Skeletal muscle satellite cell (primary cell): ENCODE results near the gene ZBTB49.

Experiments
- H3K27me3 ChIP-seq: 2 replicates; pipeline ENCODE4 v1.7.0; 2013; ENCODE audit warnings: low read length; ENCODE audit not compliant: control insufficient read depth, insufficient read depth
- H3K36me3 ChIP-seq: 2 replicates; pipeline ENCODE4 v1.7.0; 2013; ENCODE audit warnings: mild to moderate bottlenecking, control low read depth, low read length; ENCODE audit not compliant: insufficient read depth
- H3K4me1 ChIP-seq: 2 replicates; pipeline ENCODE4 v1.7.0; 2013; ENCODE audit warnings: low read length; ENCODE audit not compliant: control insufficient read depth, insufficient read depth
- H3K4me2 ChIP-seq: 2 replicates; pipeline ENCODE4 v1.7.0; 2013; ENCODE audit warnings: mild to moderate bottlenecking, low read length
- H3K4me3 ChIP-seq: 2 replicates; pipeline ENCODE4 v1.7.0; 2013; ENCODE audit warnings: low read length
- H3K9ac ChIP-seq: 2 replicates; pipeline ENCODE4 v1.7.0; 2013; ENCODE audit warnings: mild to moderate bottlenecking, low read depth, low read length, moderate library complexity
- H3K9me3 ChIP-seq: replicated peaks from 2 replicates; pipeline ENCODE4 v1.7.0; 2013; ENCODE audit warnings: mild to moderate bottlenecking, control low read depth, low read length

ZBTB49 gene

DNA sequence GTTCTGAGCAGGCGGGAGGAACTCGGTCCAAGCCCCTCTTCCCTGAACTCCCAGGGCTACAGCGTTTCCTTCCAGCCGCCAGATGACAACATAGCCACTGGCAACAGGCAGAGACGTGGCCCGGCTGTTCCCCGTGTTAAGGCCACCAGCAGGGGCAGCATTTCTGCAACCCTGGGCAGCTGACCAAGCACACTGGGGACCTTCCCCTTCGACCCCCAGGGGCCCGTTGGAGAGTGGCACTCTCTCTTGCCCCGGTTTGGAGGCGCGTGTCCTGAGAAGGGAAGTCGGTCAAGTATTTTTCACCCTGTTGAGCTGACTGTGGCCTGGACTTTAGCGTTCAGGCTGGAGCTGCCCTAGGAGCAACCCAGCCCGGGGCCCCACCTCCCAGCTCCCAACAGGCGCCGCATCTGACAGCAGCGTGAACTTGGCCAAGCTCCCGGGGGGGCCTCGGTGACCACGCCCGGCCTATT lies 37.6 kb downstream of the ZBTB49 start:
- no peak overlapping the region for H3K9ac ChIP-seq

GRCh38 chr4:4328206-4328605 lies 38.2 kb downstream of the ZBTB49 start:
- no peak overlapping the region for H3K4me2 ChIP-seq
- no peaks in the 10 kb centered on the region for H3K9me3 ChIP-seq
- H3K36me3 ChIP-seq: no peaks in the 10 kb centered on the region
- peaks cover 4% of the 10 kb centered on the region for H3K27me3 ChIP-seq
- no peak overlapping the region for H3K4me3 ChIP-seq
- no peaks in the 10 kb centered on the region for H3K4me1 ChIP-seq
- H3K9ac ChIP-seq: no peak overlapping the region

More for the DNA sequence above, 37.6 kb downstream of the ZBTB49 start:
- Histone ChIP-seq H3K36me3 (no peaks in the 10 kb centered on the region), H3K4me2 (peak overlapping the region; percentile 38), H3K4me1 (no peaks in the 10 kb centered on the region), H3K4me3 (no peak overlapping the region), H3K9me3 (no peaks in the 10 kb centered on the region), H3K27me3 (peaks cover 4% of the 10 kb centered on the region)

DNA sequence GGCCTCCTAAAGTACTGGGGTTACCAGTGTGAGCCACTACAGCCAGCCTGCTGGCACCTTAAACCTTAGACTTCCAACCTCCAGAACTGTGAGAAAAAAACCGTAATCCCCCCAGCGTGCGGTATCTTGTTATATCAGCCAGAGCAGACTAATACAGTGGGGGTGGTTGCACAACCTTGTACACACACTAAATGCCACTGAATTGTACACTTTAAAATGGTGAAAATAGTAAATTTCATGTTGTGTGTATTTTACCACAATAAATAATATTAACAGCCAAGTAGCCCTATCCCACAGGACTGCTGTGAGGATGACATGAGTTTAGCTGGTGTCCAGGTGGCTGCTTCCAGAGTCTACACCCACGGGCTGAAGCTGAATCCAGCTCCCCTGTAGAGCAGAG lies 38.8 kb downstream of the ZBTB49 start:
- no peaks in the 10 kb centered on the region for H3K9me3 ChIP-seq
- H3K27me3 ChIP-seq: peaks cover 4% of the 10 kb centered on the region
- no peaks in the 10 kb centered on the region for H3K36me3 ChIP-seq
- H3K4me3 ChIP-seq: no peak overlapping the region
- no peak overlapping the region for H3K4me2 ChIP-seq
- no peak overlapping the region for H3K9ac ChIP-seq
- no peaks in the 10 kb centered on the region for H3K4me1 ChIP-seq

DNA sequence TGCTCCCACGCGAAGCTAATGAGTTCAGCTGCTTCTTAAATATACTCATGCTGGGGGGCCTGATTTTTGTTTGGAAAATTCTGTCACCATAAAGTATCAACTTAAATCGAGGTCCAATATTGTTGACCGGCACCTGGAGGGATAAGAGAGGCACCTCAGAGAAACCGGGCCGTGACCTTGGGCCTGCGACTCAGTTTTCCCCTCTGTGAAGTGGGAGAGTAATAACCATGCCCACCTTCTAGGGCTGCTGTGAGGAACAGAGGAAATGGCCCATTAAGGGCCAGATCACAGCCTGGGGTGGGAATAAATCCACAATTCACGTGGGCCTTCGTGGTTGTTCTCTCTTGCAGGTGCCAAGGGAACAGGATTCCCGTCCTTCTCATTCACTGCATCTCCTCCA lies 39.4 kb downstream of the ZBTB49 start:
- Histone ChIP-seq H3K9me3 (no peaks in the 10 kb centered on the region), H3K36me3 (no peaks in the 10 kb centered on the region), H3K4me1 (no peaks in the 10 kb centered on the region), H3K9ac (no peak overlapping the region), H3K4me3 (no peak overlapping the region), H3K27me3 (peaks cover 7% of the 10 kb centered on the region), H3K4me2 (no peak overlapping the region)

- Histone ChIP-seq H3K4me3 (no peak overlapping the region), H3K4me1 (no peaks in the 10 kb centered on the region), H3K36me3 (no peaks in the 10 kb centered on the region), H3K9ac (no peak overlapping the region), H3K9me3 (no peaks in the 10 kb centered on the region), H3K27me3 (peaks cover 7% of the 10 kb centered on the region), H3K4me2 (no peak overlapping the region)
Measured at GRCh38 chr4:4330794-4331193, 40.7 kb downstream of the ZBTB49 start.

GRCh38 chr4:4332529-4332928 lies 42.5 kb downstream of the ZBTB49 start:
- Histone ChIP-seq H3K4me3 (no peak overlapping the region), H3K27me3 (peaks cover 10% of the 10 kb centered on the region), H3K4me2 (no peak overlapping the region), H3K9me3 (no peaks in the 10 kb centered on the region), H3K4me1 (no peaks in the 10 kb centered on the region), H3K9ac (no peak overlapping the region), H3K36me3 (no peaks in the 10 kb centered on the region)

GRCh38 chr4:4333265-4333706 lies 43.2 kb downstream of the ZBTB49 start:
- H3K9me3 ChIP-seq: no peaks in the 10 kb centered on the region
- H3K4me2 ChIP-seq: peak overlapping the region; percentile 75
- peaks cover 18% of the 10 kb centered on the region for H3K27me3 ChIP-seq
- no peaks in the 10 kb centered on the region for H3K4me1 ChIP-seq
- no peak overlapping the region for H3K9ac ChIP-seq
- peak overlapping the region; percentile 50 for H3K4me3 ChIP-seq
- H3K36me3 ChIP-seq: no peaks in the 10 kb centered on the region

DNA sequence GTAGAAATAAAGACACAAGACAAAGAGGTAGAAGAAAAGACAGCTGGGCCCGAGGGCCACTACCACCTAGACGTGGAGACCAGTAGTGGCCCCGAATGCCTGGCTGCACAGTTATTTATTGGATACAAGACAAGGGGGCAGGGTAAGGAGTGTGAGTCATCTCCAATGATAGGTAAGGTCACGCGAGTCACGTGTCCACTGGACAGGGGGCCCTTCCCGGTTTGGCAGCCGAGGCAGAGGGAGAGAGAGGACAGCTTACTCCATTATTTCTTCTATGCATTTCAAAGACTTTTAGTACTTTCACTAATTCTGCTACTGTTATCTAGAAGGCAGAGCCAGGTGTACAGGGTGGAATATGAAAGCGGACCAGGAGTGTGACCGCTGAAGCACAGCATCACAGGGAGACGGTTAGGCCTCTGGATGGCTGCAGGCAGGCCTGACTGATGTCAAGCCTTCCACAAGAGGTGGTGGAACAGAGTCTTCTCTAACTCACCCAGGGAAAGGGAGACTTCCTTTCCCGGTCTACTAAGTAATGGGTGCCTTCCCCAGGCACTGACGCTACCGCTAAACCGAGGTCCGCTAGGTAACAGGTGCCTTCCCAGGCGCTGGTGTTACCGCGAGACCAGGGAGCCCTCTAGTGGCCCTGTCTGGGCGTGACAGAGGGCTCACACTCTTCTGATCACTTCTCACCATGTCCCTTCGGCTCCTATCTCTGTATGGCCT lies 44.9 kb downstream of the ZBTB49 start:
- Histone ChIP-seq H3K4me1 (no peaks in the 10 kb centered on the region), H3K4me2 (no peak overlapping the region), H3K27me3 (peaks cover 34% of the 10 kb centered on the region), H3K36me3 (no peaks in the 10 kb centered on the region), H3K9me3 (no peaks in the 10 kb centered on the region), H3K4me3 (no peak overlapping the region), H3K9ac (no peak overlapping the region)

- no peak overlapping the region for H3K4me2 ChIP-seq
- no peaks in the 10 kb centered on the region for H3K36me3 ChIP-seq
Measured at GRCh38 chr4:4338210-4339001, 48.4 kb downstream of the ZBTB49 start.

GRCh38 chr4:4339504-4340085 lies 49.5 kb downstream of the ZBTB49 start:
- Histone ChIP-seq H3K36me3 (no peaks in the 10 kb centered on the region), H3K4me3 (no peak overlapping the region), H3K9ac (no peak overlapping the region), H3K9me3 (no peaks in the 10 kb centered on the region), H3K4me1 (no peaks in the 10 kb centered on the region), H3K4me2 (no peak overlapping the region), H3K27me3 (peaks cover 46% of the 10 kb centered on the region)

More at GRCh38 chr4:4338210-4339001, 48.4 kb downstream of the ZBTB49 start:
- peaks cover 50% of the 10 kb centered on the region for H3K27me3 ChIP-seq
- H3K4me1 ChIP-seq: no peaks in the 10 kb centered on the region
- H3K9ac ChIP-seq: no peak overlapping the region
- H3K9me3 ChIP-seq: no peaks in the 10 kb centered on the region
- H3K4me3 ChIP-seq: no peak overlapping the region

DNA sequence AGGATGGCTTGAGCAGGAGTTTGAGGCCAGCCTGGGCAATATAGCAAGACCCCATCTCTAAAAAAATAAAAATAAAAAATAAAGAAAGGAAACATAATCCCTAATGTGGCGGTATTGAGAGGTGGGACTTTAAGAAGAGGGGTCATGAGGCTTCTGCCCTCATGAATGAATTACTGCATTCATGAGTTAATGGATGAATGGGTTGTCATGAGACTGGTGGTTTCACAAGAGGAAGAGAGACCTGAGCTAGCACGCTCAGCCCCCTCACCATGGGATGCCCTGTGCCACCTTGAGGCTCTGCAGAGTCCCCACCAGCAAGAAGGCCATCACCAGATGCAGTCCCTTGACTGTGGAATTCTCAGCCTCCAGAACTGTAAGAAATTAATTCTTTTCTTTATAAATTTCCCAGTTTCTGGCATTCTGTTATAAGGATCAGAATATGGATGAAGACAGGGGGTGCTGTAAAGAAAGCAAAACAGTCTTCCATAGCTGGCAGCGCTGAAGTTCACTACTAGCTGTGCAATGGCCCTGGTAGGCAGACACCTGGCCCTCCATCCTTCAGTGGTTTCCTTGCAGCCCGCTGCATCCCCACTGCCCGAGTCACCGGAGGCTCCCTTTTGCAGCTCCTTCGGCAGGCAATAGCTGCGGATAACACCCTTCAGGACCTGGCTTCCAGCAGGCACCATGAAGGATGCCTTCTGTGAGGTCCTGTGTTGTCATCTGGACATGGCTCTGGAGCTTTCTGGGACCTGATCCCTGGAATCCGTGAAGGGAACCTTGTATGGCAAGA lies 52.0 kb downstream of the ZBTB49 start:
- H3K9ac ChIP-seq: no peak overlapping the region

More for the DNA sequence above, 52.0 kb downstream of the ZBTB49 start:
- no peaks in the 10 kb centered on the region for H3K36me3 ChIP-seq
- no peak overlapping the region for H3K4me2 ChIP-seq
- H3K9me3 ChIP-seq: no peaks in the 10 kb centered on the region
- H3K4me1 ChIP-seq: no peaks in the 10 kb centered on the region
- H3K4me3 ChIP-seq: no peak overlapping the region
- H3K27me3 ChIP-seq: peaks cover 51% of the 10 kb centered on the region
